ENCODE results near the gene COL21A1. TPM values are rescaled to one million over a fixed set of nuclear protein-coding genes. Genes with fewer than 3 reads are reported as not detected.
"Not testable (repeated sequence)": the region's sequence is repeated elsewhere in the genome, so short reads cannot be mapped to it uniquely, and the experiment has no call there.

The COL21A1 gene
- polyA plus RNA-seq, 3 donors = 92.7 to 117 (median 105) TPM

GRCh38 chr6:56019973-56020372 lies 227.4 kb downstream of the COL21A1 start:
- no peak for DNase-seq

DNA sequence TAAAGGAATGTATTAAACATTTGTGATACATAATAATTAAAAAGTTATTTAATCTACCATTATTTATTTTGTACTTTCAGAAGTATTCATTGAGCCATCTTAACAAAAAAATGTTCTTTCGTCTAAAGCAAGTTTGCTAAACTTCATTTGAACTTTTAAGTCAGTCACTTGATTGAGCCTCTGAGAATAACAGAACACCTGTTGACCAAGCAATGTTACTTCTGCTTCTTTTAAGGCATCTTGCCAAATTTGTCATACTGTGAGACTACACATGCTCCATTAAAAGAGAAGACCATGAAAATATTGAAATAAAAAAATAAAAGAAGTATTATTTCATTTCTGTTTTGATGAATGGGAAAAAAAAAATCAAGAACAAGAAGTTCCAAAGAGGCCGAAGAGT lies 230.2 kb downstream of the COL21A1 start:
- no peak for DNase-seq

DNA sequence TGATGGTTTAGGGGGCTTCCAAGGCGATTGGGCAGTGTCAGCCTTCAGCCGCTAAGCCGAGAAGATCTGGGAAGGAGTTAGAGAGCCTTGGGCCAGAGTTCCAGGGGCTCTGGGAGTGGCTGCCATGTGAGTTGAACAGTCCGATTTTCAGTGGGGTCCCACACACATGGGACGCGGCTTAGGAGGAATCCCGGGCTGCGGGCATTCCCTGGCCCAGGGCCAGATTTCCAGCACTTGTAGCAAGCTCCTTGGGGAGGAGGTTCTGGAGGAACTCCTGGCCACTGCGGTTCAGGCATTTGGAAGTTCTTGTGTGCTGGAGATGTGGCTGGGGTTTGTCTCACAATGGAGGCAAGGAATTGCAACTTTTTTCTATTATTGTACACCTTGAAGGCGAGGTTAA lies 233.3 kb downstream of the COL21A1 start:
- not testable (repeated sequence) for DNase-seq

DNA sequence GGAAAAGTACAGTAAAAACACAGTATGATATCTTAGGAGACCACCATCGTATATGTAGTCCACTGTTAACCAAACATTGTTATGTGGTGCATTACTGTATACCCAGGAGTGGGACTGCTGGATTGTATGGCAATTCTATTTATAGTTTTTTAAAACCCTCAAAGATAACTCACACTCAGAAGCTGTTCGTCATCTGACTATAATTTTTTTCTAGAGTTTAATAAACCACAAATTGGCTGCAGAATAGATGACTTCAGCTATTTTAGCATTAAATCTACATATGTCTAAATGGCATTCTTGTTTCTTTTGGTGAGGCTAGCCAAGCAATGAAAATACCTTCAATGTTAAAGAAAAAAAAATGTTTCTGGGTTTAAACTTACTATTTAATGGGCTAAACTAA lies 237.7 kb downstream of the COL21A1 start:
- DNase-seq = no peak
